DND-41 (cell line): ENCODE data around the gene CHRNB2.
A peak's percentile ranks its signal among the peaks of the same experiment; 100 is the strongest.

ENCODE experiments used
- ATAC-seq: fragments of 200-7000 bp; cut with Tn5 transposase; 3 replicates; pipeline ENCODE4 v1.9.1; 2021; ENCODE audit warnings: low read depth; ENCODE audit not compliant: insufficient read depth
- DNase-seq: peaks from one replicate; pipeline ENCODE4 v3.0.0-alpha.2; 2020
- H2AFZ ChIP-seq: 2 replicates; pipeline ENCODE4 v1.6.0; 2012; ENCODE audit warnings: low read depth, low read length
- H3K27ac ChIP-seq: 2 replicates; pipeline ENCODE4 v1.5.1; 2012; ENCODE audit warnings: low read length, inconsistent platforms
- H3K27me3 ChIP-seq: fragments of 200-600 bp; sonication (generic); 2 replicates; pipeline ENCODE4 v1.6.0; 2012; ENCODE audit warnings: low read length, mild to moderate bottlenecking, inconsistent platforms; ENCODE audit not compliant: insufficient read depth, poor library complexity
- H3K36me3 ChIP-seq: 2 replicates; pipeline ENCODE4 v1.5.1; 2012; ENCODE audit warnings: low read length, inconsistent platforms; ENCODE audit not compliant: insufficient read depth
- H3K4me1 ChIP-seq: 2 replicates; pipeline ENCODE4 v1.5.1; 2012; ENCODE audit warnings: mild to moderate bottlenecking, low read length; ENCODE audit not compliant: insufficient read depth
- H3K4me2 ChIP-seq: 2 replicates; pipeline ENCODE4 v1.6.0; 2012; ENCODE audit warnings: mild to moderate bottlenecking, moderate library complexity, low read length, inconsistent platforms; ENCODE audit not compliant: insufficient read depth
- H3K4me3 ChIP-seq, 2 experiments: fragments of 200-600 bp in 1 of 2; shearing (Covaris generic) in 1 of 2; 2 replicates each; pipeline ENCODE4 v1.5.1; 2012 to 2016; ENCODE audit warnings: inconsistent platforms in 2 of 2, low read length in 2 of 2, mild to moderate bottlenecking in 2 of 2, low read depth in 1 of 2, moderate library complexity in 1 of 2
- H3K79me2 ChIP-seq: 2 replicates; pipeline ENCODE4 v1.6.0; 2012; ENCODE audit warnings: low read length, inconsistent platforms; ENCODE audit not compliant: insufficient read depth
- H3K9ac ChIP-seq: 2 replicates; pipeline ENCODE4 v1.6.0; 2012; ENCODE audit warnings: low read depth, mild to moderate bottlenecking, inconsistent platforms, low read length, moderate library complexity
- H3K9me3 ChIP-seq: 2 replicates; pipeline ENCODE4 v1.5.1; 2012; ENCODE audit warnings: low read length, moderate library complexity, mild to moderate bottlenecking, inconsistent platforms; ENCODE audit not compliant: insufficient read depth, severe bottlenecking
- H4K20me1 ChIP-seq: 2 replicates; pipeline ENCODE4 v1.6.0; 2012; ENCODE audit warnings: low read length; ENCODE audit not compliant: insufficient read depth
- EZH2 ChIP-seq: IDR thresholded peaks from 3 replicates; pipeline ENCODE4 v1.6.1; 2012; ENCODE audit warnings: borderline replicate concordance, low read depth, mild to moderate bottlenecking, moderate library complexity, low read length, inconsistent platforms; ENCODE audit not compliant: severe bottlenecking
- TF ChIP-seq, protein P1 (sequence below): IDR thresholded peaks from 2 replicates; pipeline ENCODE4 v1.5.1; 2012; ENCODE audit warnings: borderline replicate concordance, low read length, moderate library complexity, mild to moderate bottlenecking; ENCODE audit not compliant: poor library complexity, severe bottlenecking; ENCODE audit errors: extremely low read depth

The CHRNB2 gene

DNA sequence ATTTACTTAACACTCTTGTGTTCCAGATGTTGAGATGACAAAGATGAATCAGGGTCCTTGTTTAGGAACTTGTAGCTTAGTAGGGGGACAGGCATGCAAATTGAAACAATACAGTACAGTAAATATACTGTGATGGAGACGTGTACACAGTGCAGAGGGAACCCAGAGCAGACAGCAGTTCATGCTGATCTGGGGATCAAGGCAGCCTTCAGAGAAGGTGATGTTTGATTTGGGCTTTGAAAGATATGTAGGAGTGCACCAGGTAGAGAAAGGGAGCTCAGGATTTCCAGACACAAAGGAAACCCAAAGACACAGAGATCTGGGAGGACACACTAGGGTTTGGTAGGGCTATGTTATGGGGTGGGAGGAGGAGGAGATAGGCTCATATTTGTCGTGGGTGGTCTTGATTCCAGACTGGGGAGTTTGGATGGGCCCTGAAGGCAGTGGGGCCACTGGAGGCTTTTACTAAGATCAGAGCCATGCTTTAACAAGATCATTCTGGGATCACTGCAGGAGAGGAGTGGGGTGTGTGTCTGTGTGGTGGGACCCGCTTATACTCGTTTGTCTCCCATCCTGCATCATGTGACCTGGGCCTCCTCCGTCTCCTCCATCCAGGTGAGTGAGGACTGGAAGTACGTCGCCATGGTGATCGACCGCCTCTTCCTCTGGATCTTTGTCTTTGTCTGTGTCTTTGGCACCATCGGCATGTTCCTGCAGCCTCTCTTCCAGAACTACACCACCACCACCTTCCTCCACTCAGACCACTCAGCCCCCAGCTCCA, 7.8 kb downstream of the CHRNB2 start:
- no peak for DNase-seq
- Histone ChIP-seq H2AFZ (no peak overlapping the region), H3K4me2 (no peak overlapping the region), H3K27ac (no peak overlapping the region), H3K27me3 (no peaks in the 10 kb centered on the region), H4K20me1 (peaks cover 43% of the 10 kb centered on the region), H3K4me1 (no peaks in the 10 kb centered on the region), H3K36me3 (peaks cover 21% of the 10 kb centered on the region), H3K79me2 (no peaks in the 10 kb centered on the region), H3K4me3 (no peak overlapping the region), H3K9me3 (no peaks in the 10 kb centered on the region), H3K9ac (no peak overlapping the region)
- TF ChIP-seq EZH2: no peak
- TF ChIP-seq, protein P1, sequence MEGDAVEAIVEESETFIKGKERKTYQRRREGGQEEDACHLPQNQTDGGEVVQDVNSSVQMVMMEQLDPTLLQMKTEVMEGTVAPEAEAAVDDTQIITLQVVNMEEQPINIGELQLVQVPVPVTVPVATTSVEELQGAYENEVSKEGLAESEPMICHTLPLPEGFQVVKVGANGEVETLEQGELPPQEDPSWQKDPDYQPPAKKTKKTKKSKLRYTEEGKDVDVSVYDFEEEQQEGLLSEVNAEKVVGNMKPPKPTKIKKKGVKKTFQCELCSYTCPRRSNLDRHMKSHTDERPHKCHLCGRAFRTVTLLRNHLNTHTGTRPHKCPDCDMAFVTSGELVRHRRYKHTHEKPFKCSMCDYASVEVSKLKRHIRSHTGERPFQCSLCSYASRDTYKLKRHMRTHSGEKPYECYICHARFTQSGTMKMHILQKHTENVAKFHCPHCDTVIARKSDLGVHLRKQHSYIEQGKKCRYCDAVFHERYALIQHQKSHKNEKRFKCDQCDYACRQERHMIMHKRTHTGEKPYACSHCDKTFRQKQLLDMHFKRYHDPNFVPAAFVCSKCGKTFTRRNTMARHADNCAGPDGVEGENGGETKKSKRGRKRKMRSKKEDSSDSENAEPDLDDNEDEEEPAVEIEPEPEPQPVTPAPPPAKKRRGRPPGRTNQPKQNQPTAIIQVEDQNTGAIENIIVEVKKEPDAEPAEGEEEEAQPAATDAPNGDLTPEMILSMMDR: no peak
- ATAC-seq: peak; percentile 12; the same call in 1 of the 3 replicates

GRCh38 chr1:154575951-154576566, 8.5 kb downstream of the CHRNB2 start:
- ATAC-seq: 0 out of 3 replicates have a peak, but pooled peaks have one; percentile 7
- no peaks in the 10 kb centered on the region for H3K79me2 ChIP-seq
- H3K9me3 ChIP-seq: no peaks in the 10 kb centered on the region
- peaks cover 28% of the 10 kb centered on the region for H3K36me3 ChIP-seq
- H3K4me3 ChIP-seq: no peak overlapping the region
- no peaks in the 10 kb centered on the region for H3K27me3 ChIP-seq
- no peaks in the 10 kb centered on the region for H3K4me1 ChIP-seq
- no peak overlapping the region for H3K9ac ChIP-seq
- TF ChIP-seq EZH2: no peak
- TF ChIP-seq, protein P1: no peak
- H3K27ac ChIP-seq: no peak overlapping the region
- H3K4me2 ChIP-seq: no peak overlapping the region
- no peak overlapping the region for H2AFZ ChIP-seq
- DNase-seq: no peak
- peaks cover 42% of the 10 kb centered on the region for H4K20me1 ChIP-seq

DNA sequence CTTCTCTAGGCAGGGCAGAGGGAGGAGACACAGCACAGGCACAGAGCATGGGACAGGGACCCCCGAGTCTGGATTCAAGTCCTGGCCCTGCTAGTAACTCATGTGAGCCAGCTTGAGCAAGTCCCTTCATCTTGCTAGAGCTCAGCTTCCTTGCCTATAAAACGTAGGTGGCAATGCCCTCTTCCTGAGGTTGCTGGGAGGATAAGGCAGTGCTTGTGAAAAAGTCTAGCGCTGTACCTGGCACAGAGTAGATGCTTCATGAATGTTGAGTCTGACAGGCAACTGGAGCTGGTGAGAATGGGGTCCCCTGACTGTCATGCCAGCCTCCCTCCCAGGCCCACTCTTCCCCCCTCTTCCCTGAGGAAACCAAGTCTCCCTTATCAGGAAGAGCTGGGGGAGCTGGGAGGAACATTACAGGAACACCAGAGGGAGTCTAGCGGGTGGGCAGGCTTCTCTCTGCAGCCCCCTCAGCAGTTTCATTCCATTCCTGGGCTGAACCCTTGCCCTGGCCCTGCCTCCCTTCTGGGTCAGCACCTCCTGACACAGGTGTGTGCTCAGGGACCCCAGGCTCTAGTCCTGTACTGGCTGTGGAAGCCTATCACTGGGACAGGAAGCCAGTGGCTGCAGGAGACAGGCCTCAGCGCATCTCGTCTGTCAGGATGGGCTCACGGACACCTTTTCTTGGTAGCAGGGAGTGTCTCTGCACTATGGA, 9.9 kb downstream of the CHRNB2 start:
- Histone ChIP-seq H2AFZ (no peak overlapping the region), H3K9me3 (no peaks in the 10 kb centered on the region), H3K27ac (no peak overlapping the region), H3K79me2 (no peaks in the 10 kb centered on the region), H3K36me3 (peaks cover 41% of the 10 kb centered on the region), H3K4me1 (no peaks in the 10 kb centered on the region), H3K4me3 (no peak overlapping the region), H3K27me3 (no peaks in the 10 kb centered on the region), H4K20me1 (peaks cover 40% of the 10 kb centered on the region; the same call in 1 of the 2 replicates), H3K9ac (no peak overlapping the region), H3K4me2 (no peak overlapping the region)
- TF ChIP-seq, protein P1: no peak
- no peak for TF ChIP-seq EZH2
- ATAC-seq (peak; percentile 15; the same call in 2 of the 3 replicates), DNase-seq (no peak)
